OCI-M1 (cell line): ENCODE results near the gene VGLL3.
"Not testable (repeated sequence)": the region's sequence is repeated elsewhere in the genome, so short reads cannot be mapped to it uniquely, and the experiment has no call there.

Experiments
- DNase-seq: peaks from one replicate; lab custom pipeline; 2025; lab: John Stamatoyannopoulos, UW

The VGLL3 gene

GRCh38 chr3:86990734-86991481, at the start of gene VGLL3:
Gene VGLL3, minus strand, starts transcription at chr3:86991149. Its CDS starts 406 bp downstream, at chr3:86990743.
- no peak for DNase-seq

- no peak for DNase-seq
Observed at GRCh38 chr3:87037652-87038051, 46.7 kb upstream of the VGLL3 start.

- DNase-seq, result no peak
Observed at GRCh38 chr3:87036671-87037070, 45.7 kb upstream of the VGLL3 start.

- DNase-seq, result no peak
Observed at GRCh38 chr3:87035339-87035738, 44.4 kb upstream of the VGLL3 start.

GRCh38 chr3:87033205-87033604, 42.3 kb upstream of the VGLL3 start:
- no peak for DNase-seq

GRCh38 chr3:87025661-87026645, 35.0 kb upstream of the VGLL3 start:
- DNase-seq, result no peak

GRCh38 chr3:87017370-87017769, 26.4 kb upstream of the VGLL3 start:
- not testable (repeated sequence) for DNase-seq

- no peak for DNase-seq
Observed at GRCh38 chr3:87009271-87009670, 18.3 kb upstream of the VGLL3 start.

- DNase-seq, result peak; percentile 10
Observed at GRCh38 chr3:87006844-87007439, 16.0 kb upstream of the VGLL3 start.

- DNase-seq, result no peak
Observed at GRCh38 chr3:87004883-87005282, 13.9 kb upstream of the VGLL3 start.

- DNase-seq, result no peak
Observed at GRCh38 chr3:87002346-87002745, 11.4 kb upstream of the VGLL3 start.

- no peak for DNase-seq
Observed at GRCh38 chr3:87001473-87002098, 10.6 kb upstream of the VGLL3 start.

- no peak for DNase-seq
Observed at GRCh38 chr3:87000940-87001339, 10.0 kb upstream of the VGLL3 start.

GRCh38 chr3:86998569-86998968, 7.6 kb upstream of the VGLL3 start:
- DNase-seq, result no peak

- peak; percentile 64 for DNase-seq
Observed at GRCh38 chr3:86996261-86996955, 5.5 kb upstream of the VGLL3 start.

GRCh38 chr3:86995537-86995936, 4.6 kb upstream of the VGLL3 start:
- DNase-seq, result peak; percentile 54

GRCh38 chr3:86993704-86994103, 2.8 kb upstream of the VGLL3 start:
- no peak for DNase-seq

- DNase-seq, result no peak
Observed at GRCh38 chr3:86991840-86992435, 989 bp upstream of the VGLL3 start.

GRCh38 chr3:86991482-86991815, 500 bp upstream of the VGLL3 start:
- no peak for DNase-seq

GRCh38 chr3:86990012-86990733, 776 bp downstream of the VGLL3 start:
- no peak for DNase-seq
